A549 treated with ZK216348 at 1 μM for 4 hours (cell line): ENCODE results near the gene ZNF273. TPM values are rescaled to one million over a fixed set of nuclear protein-coding genes. Genes with fewer than 3 reads are reported as not detected.

Experiments
- total RNA-seq: library from RNA; stranded (reverse); fragments of 200-300 nt; extraction: Qiagen RNA extraction; gene quantifications from 5 replicates; pipeline ENCODE4 v1.2.3, GENCODE V29; 2022; ENCODE audit warnings: low read depth

Gene ZNF273
- total RNA-seq, result 1.4 to 3.4 TPM (median 2.5 TPM) in 5 replicates

DNA sequence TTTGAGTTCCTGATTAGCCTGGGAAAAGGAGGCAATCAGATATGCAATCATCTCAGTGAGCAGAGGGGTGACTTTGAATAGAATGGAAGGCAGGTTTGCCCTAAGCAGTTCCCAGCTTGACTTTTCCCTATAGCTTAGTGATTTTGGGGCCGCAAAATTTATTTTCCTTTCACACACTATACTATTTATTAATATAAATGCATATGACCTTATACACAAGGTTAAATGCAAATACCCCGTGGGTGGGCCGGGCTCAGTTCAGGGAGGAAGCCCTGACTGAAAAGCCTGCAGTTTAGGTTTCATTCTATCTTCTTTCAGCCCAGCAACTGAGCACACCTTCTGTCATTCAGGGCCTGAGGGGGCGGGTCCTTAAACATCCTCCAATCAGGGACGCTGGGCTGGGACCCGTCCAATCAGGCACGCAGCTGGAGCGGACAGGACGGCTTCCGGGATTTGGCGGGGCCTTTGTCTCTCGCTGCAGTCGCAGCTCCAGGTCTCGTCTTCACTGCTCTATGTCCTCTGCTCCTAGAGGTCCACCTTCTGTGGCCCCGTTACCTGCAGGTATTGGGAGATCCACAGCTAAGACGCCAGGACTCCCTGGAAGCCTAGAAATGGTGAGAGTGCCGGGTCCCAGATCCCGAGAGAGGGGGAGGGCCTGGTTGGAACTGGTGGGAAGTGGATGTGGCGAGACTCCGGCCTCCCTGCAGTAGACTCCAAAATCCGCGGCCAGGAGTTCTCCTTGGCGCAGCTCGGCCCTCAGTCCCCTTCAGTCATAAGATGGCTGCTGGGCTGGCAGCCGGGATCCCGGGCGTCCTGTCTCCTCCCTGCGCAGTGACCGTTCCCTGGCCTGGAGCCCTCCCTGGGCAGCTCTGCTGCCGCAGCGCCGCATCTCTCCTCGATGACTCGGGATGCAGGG, at the start of gene ZNF273:
ZNF273 (plus strand) TSS at position 468 of the 916 bp plus-strand sequence; CDS start at position 513, 45 bp downstream.

Other genes with a start within 250 kb of the ZNF273 start
- gene ZNF107, start 237.1 kb upstream of the ZNF273 start, total RNA-seq, result 1.3 to 3.3 TPM (median 2.6 TPM) in 5 replicates
- 2.6 to 3.9 TPM (median 2.8 TPM) in 5 replicates for gene ZNF138, start 108.8 kb upstream of the ZNF273 start, total RNA-seq
- gene ZNF117, start 87.8 kb downstream of the ZNF273 start, total RNA-seq, result 0.07 to 0.29 TPM (median 0.14 TPM) in 5 replicates
- gene ERV3-1, start 103.4 kb downstream of the ZNF273 start, total RNA-seq, result 3.6 to 4.4 TPM (median 4.0 TPM) in 5 replicates